Measurements from ENCODE around the gene TSFM.

TSFM gene

GRCh38 chr12:57839996-57840395 lies 57.4 kb downstream of the TSFM start:
- no peaks in the 10 kb centered on the region for H3K9me3 ChIP-seq (ENCODE audit: control insufficient read depth in 5 of 5, low read length in 5 of 5)
- peaks cover 0 to 7% (median 0%) of the 10 kb centered on the region in 5 donors for H3K36me3 ChIP-seq (ENCODE audit: control insufficient read depth in 5 of 5, insufficient read depth in 5 of 5, low read length in 5 of 5)
- H3K9ac ChIP-seq (ENCODE audit: low read length in 5 of 5), result no peak overlapping the region
- peaks cover 51 to 99% (median 98%) of the 10 kb centered on the region in 5 donors for H3K4me1 ChIP-seq (ENCODE audit: control insufficient read depth in 5 of 5, insufficient read depth in 5 of 5, low read length in 5 of 5)
- no peaks in the 10 kb centered on the region for H3K27me3 ChIP-seq (ENCODE audit: control insufficient read depth in 5 of 5, insufficient read depth in 4 of 5, low read length in 5 of 5)
- peak overlapping the region; percentile 98 for H3K27ac ChIP-seq (ENCODE audit: low read depth, low read length)
- H3K4me3 ChIP-seq (ENCODE audit: low read depth in 1 of 5, low read length in 5 of 5), result peak overlapping the region in 1 of 5 donors; percentile 12

GRCh38 chr12:57840726-57841125 lies 58.1 kb downstream of the TSFM start:
- H3K9me3 ChIP-seq (ENCODE audit: control insufficient read depth in 5 of 5, low read length in 5 of 5), result no peaks in the 10 kb centered on the region

GRCh38 chr12:57841445-57841844 lies 58.9 kb downstream of the TSFM start:
- peaks cover 40 to 89% (median 84%) of the 10 kb centered on the region in 5 donors for H3K4me1 ChIP-seq (ENCODE audit: control insufficient read depth in 5 of 5, insufficient read depth in 5 of 5, low read length in 5 of 5)
- H3K9ac ChIP-seq (ENCODE audit: low read length in 5 of 5), result peak overlapping the region in 2 of 5 donors; percentile 33 to 42
- no peaks in the 10 kb centered on the region for H3K9me3 ChIP-seq (ENCODE audit: control insufficient read depth in 5 of 5, low read length in 5 of 5)
- H3K4me3 ChIP-seq (ENCODE audit: low read depth in 1 of 5, low read length in 5 of 5), result peak overlapping the region in 1 of 5 donors; percentile 32
- no peaks in the 10 kb centered on the region for H3K27me3 ChIP-seq (ENCODE audit: control insufficient read depth in 5 of 5, insufficient read depth in 4 of 5, low read length in 5 of 5)
- peaks cover 0 to 7% (median 0%) of the 10 kb centered on the region in 5 donors for H3K36me3 ChIP-seq (ENCODE audit: control insufficient read depth in 5 of 5, insufficient read depth in 5 of 5, low read length in 5 of 5)
- peak overlapping the region; percentile 98 for H3K27ac ChIP-seq (ENCODE audit: low read depth, low read length)

More at GRCh38 chr12:57840726-57841125, 58.1 kb downstream of the TSFM start:
- Histone ChIP-seq H3K27ac (ENCODE audit: low read depth, low read length) (peak overlapping the region; percentile 98), H3K27me3 (ENCODE audit: control insufficient read depth in 5 of 5, insufficient read depth in 4 of 5, low read length in 5 of 5) (no peaks in the 10 kb centered on the region), H3K9ac (ENCODE audit: low read length in 5 of 5) (peak overlapping the region in 2 of 5 donors; percentile 33 to 52), H3K4me3 (ENCODE audit: low read depth in 1 of 5, low read length in 5 of 5) (peak overlapping the region in 1 of 5 donors; percentile 32), H3K4me1 (ENCODE audit: control insufficient read depth in 5 of 5, insufficient read depth in 5 of 5, low read length in 5 of 5) (peaks cover 46 to 96% (median 92%) of the 10 kb centered on the region in 5 donors), H3K36me3 (ENCODE audit: control insufficient read depth in 5 of 5, insufficient read depth in 5 of 5, low read length in 5 of 5) (peaks cover 0 to 7% (median 0%) of the 10 kb centered on the region in 5 donors)

DNA sequence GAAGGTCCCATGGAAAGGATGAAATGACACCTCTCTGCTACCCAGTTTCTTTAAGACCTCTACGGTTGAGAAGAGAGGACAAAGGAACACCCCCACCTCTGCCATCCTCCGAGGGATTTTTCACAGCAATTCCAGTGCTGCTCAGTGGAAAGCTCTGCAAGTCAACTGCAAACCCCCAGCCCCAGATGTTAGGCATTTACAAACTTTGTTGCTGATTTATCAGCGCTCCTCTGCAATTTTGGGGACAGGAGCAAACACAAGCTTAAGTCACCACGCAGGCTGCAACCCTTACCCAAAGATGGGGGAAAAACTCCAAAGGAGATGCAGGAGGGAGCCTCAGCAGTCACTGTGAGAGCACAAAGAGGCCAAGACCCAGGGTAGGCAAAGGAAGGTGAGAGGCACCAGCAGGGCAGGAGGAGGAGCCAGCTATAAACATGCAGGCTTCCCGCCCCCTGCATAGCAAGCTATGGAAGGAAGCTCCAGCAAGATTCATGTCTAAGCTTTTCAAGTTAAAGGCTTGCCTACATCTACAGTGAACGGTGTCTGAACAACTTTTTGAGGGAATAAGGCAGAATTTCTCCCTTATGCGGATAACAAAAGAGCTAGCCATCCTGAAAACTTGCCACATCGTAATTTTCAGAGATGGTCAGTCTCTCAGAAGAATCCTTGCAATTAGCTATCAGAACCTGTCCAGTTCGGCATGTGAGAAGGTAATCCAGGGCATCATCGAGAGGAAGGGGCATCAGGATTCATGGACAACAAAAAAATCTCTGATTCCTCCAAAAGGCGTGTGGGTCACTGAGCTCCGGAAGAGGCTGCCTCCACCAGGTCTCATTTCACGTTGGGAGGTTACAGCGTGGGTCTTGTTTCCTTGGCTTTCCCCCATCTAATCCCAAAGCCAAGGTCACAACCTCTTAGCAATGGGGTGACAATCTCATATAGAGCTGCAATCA lies 60.0 kb downstream of the TSFM start:
- H3K4me1 ChIP-seq (ENCODE audit: control insufficient read depth in 5 of 5, insufficient read depth in 5 of 5, low read length in 5 of 5), result peaks cover 34 to 82% (median 76%) of the 10 kb centered on the region in 5 donors
- H3K27me3 ChIP-seq (ENCODE audit: control insufficient read depth in 5 of 5, insufficient read depth in 4 of 5, low read length in 5 of 5), result no peaks in the 10 kb centered on the region
- peaks cover 0 to 7% (median 0%) of the 10 kb centered on the region in 5 donors for H3K36me3 ChIP-seq (ENCODE audit: control insufficient read depth in 5 of 5, insufficient read depth in 5 of 5, low read length in 5 of 5)
- H3K9me3 ChIP-seq (ENCODE audit: control insufficient read depth in 5 of 5, low read length in 5 of 5), result no peaks in the 10 kb centered on the region
- H3K27ac ChIP-seq (ENCODE audit: low read depth, low read length), result peak overlapping the region; percentile 98
- H3K4me3 ChIP-seq (ENCODE audit: low read depth in 1 of 5, low read length in 5 of 5), result peak overlapping the region; percentile 25 to 99 (median 54)
- peak overlapping the region in 4 of 5 donors; percentile 13 to 52 (median 42) for H3K9ac ChIP-seq (ENCODE audit: low read length in 5 of 5)

DNA sequence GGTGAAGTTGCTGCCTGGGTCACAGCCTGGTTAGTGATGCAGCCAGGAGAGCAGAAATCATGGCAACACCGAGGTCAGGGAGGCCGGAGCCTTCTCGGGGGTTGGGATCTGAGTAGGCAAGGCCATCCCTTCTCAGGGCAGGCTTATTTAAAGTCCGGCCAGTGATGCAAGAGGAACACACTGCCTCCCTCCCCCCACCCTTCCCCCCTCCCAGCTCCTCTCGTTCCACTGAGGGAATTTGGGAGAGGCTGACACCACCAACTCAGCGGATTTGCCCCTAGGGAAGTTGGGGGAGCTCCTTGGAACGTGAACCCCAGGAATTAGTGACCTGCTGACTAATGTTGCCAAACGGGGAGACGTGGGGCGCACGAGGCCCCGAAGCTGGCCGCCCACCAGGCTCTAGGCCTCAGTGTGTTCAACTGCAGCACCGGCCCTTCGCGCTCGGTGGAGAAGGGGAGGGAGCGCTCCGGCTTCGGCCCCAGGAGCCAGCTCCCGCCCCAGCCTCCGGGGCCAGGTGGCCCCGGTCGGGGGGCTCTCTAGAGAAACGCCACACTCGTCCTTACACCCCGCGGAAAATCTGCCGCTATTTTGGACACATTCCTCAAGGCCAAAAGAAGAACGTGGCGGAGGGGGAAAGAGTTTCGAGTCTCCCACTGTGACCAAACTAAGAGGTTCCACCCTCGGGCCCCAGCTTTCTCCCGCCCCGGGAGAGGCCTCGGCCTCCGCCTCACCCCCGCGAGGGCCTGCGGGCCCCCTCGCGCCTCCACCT lies 62.3 kb downstream of the TSFM start:
- peaks cover 0 to 2% (median 0%) of the 10 kb centered on the region in 5 donors for H3K36me3 ChIP-seq (ENCODE audit: control insufficient read depth in 5 of 5, insufficient read depth in 5 of 5, low read length in 5 of 5)
- H3K27me3 ChIP-seq (ENCODE audit: control insufficient read depth in 5 of 5, insufficient read depth in 4 of 5, low read length in 5 of 5), result no peaks in the 10 kb centered on the region
- H3K9me3 ChIP-seq (ENCODE audit: control insufficient read depth in 5 of 5, low read length in 5 of 5), result no peaks in the 10 kb centered on the region
- H3K4me3 ChIP-seq (ENCODE audit: low read depth in 1 of 5, low read length in 5 of 5), result peak overlapping the region; percentile 83 to 99 (median 94)
- peaks cover 20 to 67% (median 57%) of the 10 kb centered on the region in 5 donors for H3K4me1 ChIP-seq (ENCODE audit: control insufficient read depth in 5 of 5, insufficient read depth in 5 of 5, low read length in 5 of 5)
- peak overlapping the region; percentile 90 to 98 (median 96) for H3K9ac ChIP-seq (ENCODE audit: low read length in 5 of 5)
- peak overlapping the region; percentile 98 for H3K27ac ChIP-seq (ENCODE audit: low read depth, low read length)

DNA sequence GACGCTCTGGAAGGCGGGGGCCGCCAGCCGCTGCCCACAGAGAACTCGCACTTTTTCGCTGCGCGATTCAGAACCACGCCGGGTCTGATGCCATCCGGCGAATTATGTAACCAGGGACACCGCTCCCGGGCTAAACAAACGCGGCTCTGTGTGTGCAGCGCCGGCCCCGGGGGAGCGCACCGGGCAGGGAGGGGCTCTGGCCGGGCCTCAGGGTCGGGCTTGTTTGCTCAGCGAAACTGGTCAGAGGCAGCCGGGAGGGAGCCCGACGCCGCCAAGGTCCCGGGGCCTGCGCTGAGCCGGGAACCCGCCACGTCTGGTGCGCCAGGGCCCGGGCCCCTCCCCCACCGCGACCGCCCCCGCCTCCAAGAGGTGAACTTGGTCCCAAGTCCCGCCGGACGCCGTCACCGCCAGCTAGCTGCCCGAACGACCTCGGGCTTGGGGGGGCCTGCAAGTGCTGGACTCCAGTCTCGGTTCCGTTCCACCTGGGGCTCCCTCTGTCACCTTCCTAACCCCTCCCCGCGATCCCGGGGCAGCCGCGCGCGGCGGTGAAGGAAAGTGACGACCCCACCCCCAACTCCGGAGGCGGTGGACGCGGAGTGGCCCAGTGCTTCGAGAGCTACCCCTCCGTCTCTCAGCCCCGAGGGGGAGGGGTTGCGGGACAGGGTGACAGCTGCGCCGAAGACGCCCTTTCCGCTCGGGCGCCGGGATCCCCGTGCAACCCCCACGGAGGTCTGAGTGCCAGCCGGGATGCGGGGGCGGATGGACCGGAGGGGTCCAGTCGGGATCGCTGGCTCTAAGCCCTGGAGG lies 63.1 kb downstream of the TSFM start:
- peaks cover 21 to 66% (median 57%) of the 10 kb centered on the region in 5 donors for H3K4me1 ChIP-seq (ENCODE audit: control insufficient read depth in 5 of 5, insufficient read depth in 5 of 5, low read length in 5 of 5)

GRCh38 chr12:57846285-57846576 lies 63.6 kb downstream of the TSFM start:
- Histone ChIP-seq H3K4me1 (ENCODE audit: control insufficient read depth in 5 of 5, insufficient read depth in 5 of 5, low read length in 5 of 5) (peaks cover 22 to 66% (median 57%) of the 10 kb centered on the region in 5 donors), H3K4me3 (ENCODE audit: low read depth in 1 of 5, low read length in 5 of 5) (peak overlapping the region; percentile 26 to 99 (median 94))

More for the DNA sequence above, 63.1 kb downstream of the TSFM start:
- Histone ChIP-seq H3K27ac (ENCODE audit: low read depth, low read length) (peak overlapping the region; percentile 98), H3K4me3 (ENCODE audit: low read depth in 1 of 5, low read length in 5 of 5) (peak overlapping the region; percentile 50 to 99 (median 94)), H3K9ac (ENCODE audit: low read length in 5 of 5) (peak overlapping the region; percentile 90 to 98 (median 96)), H3K9me3 (ENCODE audit: control insufficient read depth in 5 of 5, low read length in 5 of 5) (no peaks in the 10 kb centered on the region), H3K27me3 (ENCODE audit: control insufficient read depth in 5 of 5, insufficient read depth in 4 of 5, low read length in 5 of 5) (no peaks in the 10 kb centered on the region), H3K36me3 (ENCODE audit: control insufficient read depth in 5 of 5, insufficient read depth in 5 of 5, low read length in 5 of 5) (peaks cover 0 to 2% (median 0%) of the 10 kb centered on the region in 5 donors)

DNA sequence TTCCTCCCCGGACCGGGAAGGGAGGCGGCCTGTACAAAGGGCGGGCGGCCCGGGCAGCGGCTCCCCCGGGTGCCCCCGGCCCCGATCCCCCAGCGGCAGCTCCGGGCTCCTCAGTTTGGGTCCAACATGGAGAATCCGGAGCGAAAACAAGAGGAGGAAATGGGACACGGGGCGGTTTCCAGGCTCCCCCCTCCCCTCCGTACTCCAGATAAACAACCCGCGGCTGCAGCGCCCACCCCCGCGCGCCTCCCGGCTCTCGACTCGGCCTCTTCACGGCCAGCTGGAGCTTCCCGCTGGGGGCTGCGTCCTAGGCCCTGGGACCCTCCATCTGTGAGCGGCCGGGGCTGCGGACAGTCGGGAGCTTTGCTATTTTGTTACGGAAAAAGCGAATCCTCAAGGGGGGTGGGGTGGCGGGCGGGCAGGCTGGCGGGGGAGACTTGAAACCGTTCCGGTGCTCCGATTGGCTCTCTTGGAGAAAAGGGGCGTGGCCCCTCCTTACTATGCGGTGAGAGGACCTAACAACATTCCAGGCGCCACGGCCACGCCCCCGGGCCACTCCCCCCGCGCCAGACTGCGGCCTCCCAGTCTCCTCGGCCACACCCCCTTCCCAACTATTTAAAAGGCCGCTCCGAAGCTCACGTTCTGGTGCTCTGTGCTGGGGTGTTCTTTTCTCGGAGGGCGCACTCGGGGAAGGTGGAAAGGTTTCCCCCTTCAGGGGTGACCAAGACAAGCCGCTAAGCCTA lies 64.2 kb downstream of the TSFM start, which contains the start of gene CTDSP2:
Gene CTDSP2 (minus strand): TSS at position 153 of the 743 bp plus-strand sequence. CDS start 294 bp downstream, outside the sequence.
- Histone ChIP-seq H3K36me3 (ENCODE audit: control insufficient read depth in 5 of 5, insufficient read depth in 5 of 5, low read length in 5 of 5) (peaks cover 0 to 2% (median 0%) of the 10 kb centered on the region in 5 donors), H3K9me3 (ENCODE audit: control insufficient read depth in 5 of 5, low read length in 5 of 5) (no peaks in the 10 kb centered on the region), H3K27me3 (ENCODE audit: control insufficient read depth in 5 of 5, insufficient read depth in 4 of 5, low read length in 5 of 5) (no peaks in the 10 kb centered on the region), H3K4me1 (ENCODE audit: control insufficient read depth in 5 of 5, insufficient read depth in 5 of 5, low read length in 5 of 5) (peaks cover 23 to 66% (median 57%) of the 10 kb centered on the region in 5 donors), H3K27ac (ENCODE audit: low read depth, low read length) (peak within 1 kb of the TSS; percentile 98), H3K4me3 (ENCODE audit: low read depth in 1 of 5, low read length in 5 of 5) (peak within 1 kb of the TSS; percentile 66 to 99 (median 94)), H3K9ac (ENCODE audit: low read length in 5 of 5) (peak within 1 kb of the TSS in 4 of 5 donors; percentile 92 to 98 (median 97))

More at GRCh38 chr12:57846285-57846576, 63.6 kb downstream of the TSFM start:
- H3K36me3 ChIP-seq (ENCODE audit: control insufficient read depth in 5 of 5, insufficient read depth in 5 of 5, low read length in 5 of 5), result peaks cover 0 to 2% (median 0%) of the 10 kb centered on the region in 5 donors
- H3K9me3 ChIP-seq (ENCODE audit: control insufficient read depth in 5 of 5, low read length in 5 of 5), result no peaks in the 10 kb centered on the region
- H3K27me3 ChIP-seq (ENCODE audit: control insufficient read depth in 5 of 5, insufficient read depth in 4 of 5, low read length in 5 of 5), result no peaks in the 10 kb centered on the region
- H3K27ac ChIP-seq (ENCODE audit: low read depth, low read length), result peak overlapping the region; percentile 98
- peak overlapping the region in 4 of 5 donors; percentile 92 to 98 (median 97) for H3K9ac ChIP-seq (ENCODE audit: low read length in 5 of 5)
